ENCODE results near the gene LIMS3.
"Not testable (repeated sequence)": the region's sequence is repeated elsewhere in the genome, so short reads cannot be mapped to it uniquely, and the experiment has no call there.

The LIMS3 gene

GRCh38 chr2:109927803-109928202, 29.3 kb downstream of the LIMS3 start:
- DNase-seq (ENCODE audit: low spot score): not testable (repeated sequence)

DNA sequence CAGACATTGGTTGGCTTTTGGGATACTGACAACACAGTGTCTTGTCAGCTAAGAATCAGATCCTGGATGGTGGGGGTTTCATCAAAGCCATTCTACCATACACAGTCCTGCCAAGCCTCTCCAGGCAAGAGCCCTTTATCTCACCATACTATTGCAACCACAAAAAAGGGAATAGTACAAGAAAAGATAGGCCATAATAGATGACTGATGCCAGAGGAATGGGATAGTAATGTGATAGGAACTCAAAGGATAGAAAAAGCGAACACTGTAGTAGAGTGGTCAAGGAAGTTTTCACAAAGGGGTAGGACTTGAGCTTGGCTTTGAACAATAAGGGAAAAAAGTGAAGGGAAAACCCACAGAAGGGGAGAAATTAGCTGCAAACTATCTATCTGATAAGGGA, 30.7 kb downstream of the LIMS3 start:
- DNase-seq (ENCODE audit: low spot score): not testable (repeated sequence)

DNA sequence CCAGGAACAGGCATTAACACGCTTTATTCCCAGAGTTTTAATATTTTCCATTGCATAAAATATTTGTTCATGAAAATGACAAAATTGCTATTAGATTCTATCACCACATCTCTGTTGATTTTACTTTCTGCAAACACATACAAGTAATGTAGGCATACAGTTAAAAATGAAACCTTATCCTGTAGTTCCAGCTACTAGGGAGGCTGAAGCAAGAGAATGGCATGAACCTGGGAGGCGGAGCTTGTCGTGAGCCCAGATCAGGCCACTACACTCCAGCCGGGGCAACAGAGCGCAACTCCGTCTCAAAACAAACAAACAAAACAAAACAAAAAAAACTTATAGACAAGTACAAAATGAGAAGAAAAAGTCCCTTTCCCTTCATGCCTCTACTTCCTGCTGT, 38.0 kb downstream of the LIMS3 start:
- DNase-seq (ENCODE audit: low spot score): not testable (repeated sequence)

- not testable (repeated sequence) for DNase-seq (ENCODE audit: low spot score)
Observed at GRCh38 chr2:109945362-109945761, 46.9 kb downstream of the LIMS3 start.

GRCh38 chr2:109947262-109947958, 48.9 kb downstream of the LIMS3 start:
- not testable (repeated sequence) for DNase-seq (ENCODE audit: low spot score)

- DNase-seq (ENCODE audit: low spot score): not testable (repeated sequence)
Observed at GRCh38 chr2:109947959-109948520, 49.6 kb downstream of the LIMS3 start.

DNA sequence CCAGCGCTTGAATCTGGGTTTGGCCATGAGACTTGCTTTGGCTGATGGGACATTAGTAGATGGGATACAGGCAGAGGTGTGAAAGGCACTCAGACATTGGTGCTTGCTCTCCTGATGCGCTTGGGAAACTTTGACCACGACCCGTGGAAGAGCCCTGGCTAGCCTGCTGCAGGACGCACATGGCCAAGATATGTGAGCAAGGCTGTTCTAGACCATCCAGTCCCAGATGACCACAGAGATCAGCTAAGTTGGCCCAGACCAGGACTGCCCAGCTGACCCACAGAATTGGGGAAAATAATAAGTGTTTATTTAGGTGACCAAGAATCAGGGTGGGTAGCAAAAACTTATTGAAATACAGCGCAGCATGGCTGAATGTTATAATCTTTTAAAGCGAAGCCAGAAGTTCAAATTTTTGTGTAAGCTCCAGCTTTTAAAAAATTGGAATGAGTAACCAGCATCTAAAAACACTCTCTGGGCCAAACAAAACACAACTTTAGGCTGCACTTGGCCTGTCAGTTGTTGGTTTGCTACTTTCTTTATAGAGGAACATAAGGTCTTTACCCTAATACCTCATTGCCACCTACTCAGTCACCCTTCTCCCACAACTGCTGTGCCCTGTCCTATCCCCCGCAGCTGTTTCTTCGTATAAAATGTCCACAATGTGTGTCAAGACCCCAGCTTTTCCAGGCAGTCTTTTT, 51.8 kb downstream of the LIMS3 start:
- DNase-seq (ENCODE audit: low spot score): not testable (repeated sequence)

GRCh38 chr2:109963942-109964341, 65.5 kb downstream of the LIMS3 start:
- DNase-seq (ENCODE audit: low spot score): not testable (repeated sequence)

GRCh38 chr2:109965482-109965881, 67.0 kb downstream of the LIMS3 start:
- not testable (repeated sequence) for DNase-seq (ENCODE audit: low spot score)

DNA sequence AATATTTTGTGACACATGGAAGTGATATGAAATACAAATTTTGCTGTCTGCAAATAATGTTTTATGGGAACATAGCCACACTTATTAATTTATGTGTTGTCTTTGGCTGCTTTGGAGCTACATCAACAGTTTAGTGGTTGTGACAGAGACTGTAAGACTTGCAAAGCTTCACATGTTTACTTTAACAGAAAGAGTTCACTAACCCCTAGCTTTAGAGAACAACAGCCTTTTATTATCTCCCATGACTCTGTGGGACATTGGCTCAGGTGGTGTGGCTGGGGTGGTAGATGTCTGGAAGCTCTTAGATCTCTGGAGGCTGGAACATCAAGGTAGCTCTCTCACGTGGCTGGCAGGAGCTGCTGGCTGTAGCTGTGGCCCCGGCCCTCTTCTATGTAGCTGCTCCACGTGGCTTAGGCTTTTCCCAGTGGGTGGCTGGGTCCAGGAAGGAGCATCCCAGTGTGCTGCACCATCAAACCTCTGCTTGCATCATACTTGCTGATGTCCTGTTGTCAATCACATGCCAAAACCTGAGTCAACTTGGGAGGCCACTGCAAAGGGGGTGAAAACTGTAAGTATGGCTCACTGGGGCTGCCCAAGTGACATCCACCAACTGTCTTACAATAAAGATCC, 67.7 kb downstream of the LIMS3 start:
- not testable (repeated sequence) for DNase-seq (ENCODE audit: low spot score)

- not testable (repeated sequence) for DNase-seq (ENCODE audit: low spot score)
Observed at GRCh38 chr2:109966858-109967257, 68.4 kb downstream of the LIMS3 start.

- not testable (repeated sequence) for DNase-seq (ENCODE audit: low spot score)
Observed at GRCh38 chr2:109969864-109970263, 71.4 kb downstream of the LIMS3 start.

GRCh38 chr2:109971710-109972109, 73.2 kb downstream of the LIMS3 start:
- not testable (repeated sequence) for DNase-seq (ENCODE audit: low spot score)
